Activated naive CD8-positive, alpha-beta T cell (primary cell): ENCODE results near the gene ARL1.

ENCODE experiments used
- H3K27ac Mint-ChIP-seq: one replicate; pipeline ENCODE4 v1.8.0; 2021; ENCODE audit warnings: mixed read lengths
- H3K27me3 Mint-ChIP-seq: one replicate; pipeline ENCODE4 v1.8.0; 2021; ENCODE audit warnings: mixed read lengths
- H3K36me3 Mint-ChIP-seq: one replicate; pipeline ENCODE4 v1.8.0; 2021; ENCODE audit warnings: mixed read lengths
- H3K4me1 Mint-ChIP-seq: one replicate; pipeline ENCODE4 v1.8.0; 2021; ENCODE audit warnings: low read depth, mixed read lengths
- H3K4me3 Mint-ChIP-seq: one replicate; pipeline ENCODE4 v1.8.0; 2021; ENCODE audit warnings: mild to moderate bottlenecking, mixed read lengths
- H3K9me3 Mint-ChIP-seq: one replicate; pipeline ENCODE4 v1.8.0; 2021; ENCODE audit warnings: low read depth, mixed read lengths

ARL1 gene

DNA sequence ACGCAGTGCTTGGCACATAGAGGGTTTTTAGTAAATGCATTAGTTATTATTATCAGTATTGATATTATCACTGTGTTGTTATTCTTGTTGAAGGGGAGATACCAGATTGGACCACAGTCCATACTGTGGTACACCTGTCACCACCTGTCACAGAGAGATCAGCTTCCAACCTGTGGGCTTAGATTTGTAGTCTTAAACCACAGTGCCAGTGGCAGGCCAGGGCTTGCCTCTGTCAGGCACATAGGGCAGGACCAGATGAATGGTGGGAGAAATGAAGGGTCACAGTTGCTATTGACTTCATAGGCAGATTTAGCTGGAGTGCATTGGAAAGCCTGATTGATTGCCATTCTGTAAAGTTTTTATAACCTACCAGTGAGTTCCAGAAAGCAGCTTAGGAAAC lies 35.1 kb downstream of the ARL1 start:
- Mint-ChIP-seq H3K36me3 (peaks cover 20% of the 10 kb centered on the region), H3K27me3 (no peaks in the 10 kb centered on the region), H3K27ac (no peak overlapping the region), H3K9me3 (no peaks in the 10 kb centered on the region), H3K4me1 (no peaks in the 10 kb centered on the region), H3K4me3 (no peak overlapping the region)

GRCh38 chr12:101368016-101368415 lies 39.6 kb downstream of the ARL1 start:
- Mint-ChIP-seq H3K4me1 (no peaks in the 10 kb centered on the region), H3K36me3 (peaks cover 31% of the 10 kb centered on the region), H3K9me3 (no peaks in the 10 kb centered on the region)

GRCh38 chr12:101361455-101361854 lies 46.1 kb downstream of the ARL1 start:
- H3K27ac Mint-ChIP-seq = no peak overlapping the region
- no peaks in the 10 kb centered on the region for H3K4me1 Mint-ChIP-seq
- peaks cover 24% of the 10 kb centered on the region for H3K36me3 Mint-ChIP-seq
- no peaks in the 10 kb centered on the region for H3K9me3 Mint-ChIP-seq
- no peaks in the 10 kb centered on the region for H3K27me3 Mint-ChIP-seq
- no peak overlapping the region for H3K4me3 Mint-ChIP-seq

More at GRCh38 chr12:101368016-101368415, 39.6 kb downstream of the ARL1 start:
- Mint-ChIP-seq H3K27ac (no peak overlapping the region), H3K27me3 (no peaks in the 10 kb centered on the region), H3K4me3 (no peak overlapping the region)

GRCh38 chr12:101356794-101357193 lies 50.8 kb downstream of the ARL1 start:
- H3K27me3 Mint-ChIP-seq = no peaks in the 10 kb centered on the region
- no peaks in the 10 kb centered on the region for H3K4me1 Mint-ChIP-seq
- H3K9me3 Mint-ChIP-seq = no peaks in the 10 kb centered on the region
- peaks cover 20% of the 10 kb centered on the region for H3K36me3 Mint-ChIP-seq
- no peak overlapping the region for H3K4me3 Mint-ChIP-seq
- H3K27ac Mint-ChIP-seq = no peak overlapping the region

- Mint-ChIP-seq H3K9me3 (no peaks in the 10 kb centered on the region), H3K27me3 (no peaks in the 10 kb centered on the region), H3K36me3 (peaks cover 26% of the 10 kb centered on the region), H3K4me3 (no peak overlapping the region), H3K27ac (no peak overlapping the region), H3K4me1 (no peaks in the 10 kb centered on the region)
Observed at GRCh38 chr12:101351682-101352081, 55.9 kb downstream of the ARL1 start.

GRCh38 chr12:101343893-101344292 lies 63.7 kb downstream of the ARL1 start:
- Mint-ChIP-seq H3K27me3 (no peaks in the 10 kb centered on the region), H3K36me3 (peaks cover 31% of the 10 kb centered on the region), H3K4me1 (no peaks in the 10 kb centered on the region), H3K4me3 (no peak overlapping the region), H3K27ac (no peak overlapping the region), H3K9me3 (no peaks in the 10 kb centered on the region)
